ENCODE results near the gene LRRC74A. TPM values are rescaled to one million over a fixed set of nuclear protein-coding genes. Genes with fewer than 3 reads are reported as not detected.

LRRC74A gene
- total RNA-seq, 2 donors from 2014 or later, result not detected

- no peak for DNase-seq
- intact Hi-C loops (cut with DNase I), result no loop called here
- no peak overlapping the region for H3K27ac ChIP-seq
- no peaks in the 10 kb centered on the region for H3K36me3 ChIP-seq
- H3K9me3 ChIP-seq, result no peaks in the 10 kb centered on the region
- no peaks in the 10 kb centered on the region for H3K4me1 ChIP-seq
- H3K27me3 ChIP-seq, result no peaks in the 10 kb centered on the region
- H3K9ac ChIP-seq (ENCODE audit: low read depth in 2 of 2, low read length in 2 of 2), result no peak overlapping the region
- no peak for TF ChIP-seq CTCF (IDR thresholded peaks at IDR 0.05)
- no peak overlapping the region for H3K4me3 ChIP-seq
These were observed 5.5 kb upstream of the LRRC74A start for GRCh38 chr14:76820700-76821099.

GRCh38 chr14:76827696-76828296 lies 1.6 kb downstream of the LRRC74A start:
- Histone ChIP-seq H3K36me3 (no peaks in the 10 kb centered on the region), H3K4me1 (no peaks in the 10 kb centered on the region), H3K9me3 (no peaks in the 10 kb centered on the region), H3K9ac (ENCODE audit: low read depth in 2 of 2, low read length in 2 of 2) (peak overlapping the region in 1 of 2 donors; percentile 19), H3K27me3 (no peaks in the 10 kb centered on the region), H3K4me3 (peak overlapping the region; percentile 10), H3K27ac (no peak overlapping the region)
- no peak for DNase-seq
- intact Hi-C loops (cut with DNase I), result no loop called here
- no peak for TF ChIP-seq CTCF (IDR thresholded peaks at IDR 0.05)

- no peak for DNase-seq
- no peaks in the 10 kb centered on the region for H3K27me3 ChIP-seq
- H3K4me3 ChIP-seq, result peak overlapping the region; percentile 10
- H3K4me1 ChIP-seq, result no peaks in the 10 kb centered on the region
- intact Hi-C loops (cut with DNase I), result no loop called here
- H3K36me3 ChIP-seq, result no peaks in the 10 kb centered on the region
- H3K9ac ChIP-seq (ENCODE audit: low read depth in 2 of 2, low read length in 2 of 2), result peak overlapping the region in 1 of 2 donors; percentile 19
- no peaks in the 10 kb centered on the region for H3K9me3 ChIP-seq
- no peak for TF ChIP-seq CTCF (IDR thresholded peaks at IDR 0.05)
- no peak overlapping the region for H3K27ac ChIP-seq
These were observed 2.3 kb downstream of the LRRC74A start for GRCh38 chr14:76828339-76829012.

DNA sequence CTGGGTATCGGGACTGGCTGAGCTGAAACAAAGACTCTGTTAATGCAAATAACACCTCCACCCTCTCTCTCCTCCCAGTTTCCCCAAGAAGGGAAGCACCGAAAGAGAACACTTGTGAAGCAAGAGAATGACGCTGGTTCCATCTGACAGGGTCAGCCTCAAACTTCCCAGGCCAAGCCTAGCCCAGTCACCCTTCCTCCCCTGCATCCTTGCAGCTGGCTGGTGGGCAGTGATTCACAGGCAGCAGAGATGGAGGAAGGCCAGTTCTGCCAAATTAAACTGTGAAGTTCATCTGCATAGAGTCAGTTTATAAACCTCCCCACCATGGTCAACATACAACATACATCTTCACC lies 2.8 kb downstream of the LRRC74A start:
- no peaks in the 10 kb centered on the region for H3K27me3 ChIP-seq
- H3K4me1 ChIP-seq, result no peaks in the 10 kb centered on the region
- H3K36me3 ChIP-seq, result no peaks in the 10 kb centered on the region
- H3K27ac ChIP-seq, result no peak overlapping the region
- no peaks in the 10 kb centered on the region for H3K9me3 ChIP-seq
- no peak for DNase-seq
- no peak overlapping the region for H3K9ac ChIP-seq (ENCODE audit: low read depth in 2 of 2, low read length in 2 of 2)
- intact Hi-C loops (cut with DNase I), result no loop called here
- H3K4me3 ChIP-seq, result no peak overlapping the region
- no peak for TF ChIP-seq CTCF (IDR thresholded peaks at IDR 0.05)

DNA sequence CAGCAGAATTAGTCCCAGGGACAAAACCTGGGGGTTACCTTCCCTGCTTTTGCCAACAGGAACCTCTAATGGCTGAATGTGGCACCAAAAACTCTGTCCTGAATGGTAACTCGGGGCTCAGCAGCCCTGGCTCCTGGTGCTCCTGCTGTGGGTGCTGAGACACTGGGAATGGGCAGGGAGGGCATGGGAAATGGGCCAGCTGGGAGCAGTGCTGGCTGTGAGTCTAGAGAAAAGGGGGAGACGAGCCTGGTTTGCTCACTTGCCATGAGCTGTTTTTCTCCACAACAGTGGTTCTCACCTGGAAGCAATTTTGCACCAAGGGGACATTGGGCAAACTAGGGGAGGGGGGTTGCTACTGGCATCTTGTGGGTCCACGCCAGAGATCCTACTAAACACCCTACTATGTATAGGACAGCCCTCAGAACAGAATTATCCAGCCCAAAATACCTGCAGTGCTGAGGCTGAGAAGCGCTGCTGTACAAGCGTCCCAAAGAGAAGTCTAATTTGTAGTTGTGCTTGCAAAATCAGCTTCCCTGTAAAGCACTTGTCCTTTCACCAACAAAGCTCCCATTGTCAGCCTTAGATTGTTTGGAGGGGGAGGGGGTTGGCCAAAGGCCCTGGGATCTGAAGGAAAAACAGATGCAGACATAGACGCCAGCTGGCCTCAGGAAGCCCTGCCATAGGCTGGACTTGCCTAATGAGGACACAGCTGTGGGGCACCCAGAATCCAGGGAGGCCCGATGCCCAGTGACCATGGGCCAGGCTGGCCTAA lies 3.6 kb downstream of the LRRC74A start:
- Histone ChIP-seq H3K36me3 (no peaks in the 10 kb centered on the region), H3K27ac (no peak overlapping the region), H3K9me3 (no peaks in the 10 kb centered on the region), H3K9ac (ENCODE audit: low read depth in 2 of 2, low read length in 2 of 2) (no peak overlapping the region), H3K27me3 (no peaks in the 10 kb centered on the region), H3K4me3 (no peak overlapping the region), H3K4me1 (no peaks in the 10 kb centered on the region)
- TF ChIP-seq CTCF (IDR thresholded peaks at IDR 0.05), result no peak
- no peak for DNase-seq
- intact Hi-C loops (cut with DNase I), result no loop called here

Measured in colonic mucosa (tissue), 4 donors.